Activated T-cell treated with anti-CD3 and anti-CD28 coated beads for 24 hours (primary cell): Measurements from ENCODE around the gene CARD19.

ENCODE experiments used
- DNase-seq: peaks from one replicate; pipeline ENCODE4 v3.0.0-alpha.2; 2020; ENCODE audit warnings: low read depth

Gene CARD19

DNA sequence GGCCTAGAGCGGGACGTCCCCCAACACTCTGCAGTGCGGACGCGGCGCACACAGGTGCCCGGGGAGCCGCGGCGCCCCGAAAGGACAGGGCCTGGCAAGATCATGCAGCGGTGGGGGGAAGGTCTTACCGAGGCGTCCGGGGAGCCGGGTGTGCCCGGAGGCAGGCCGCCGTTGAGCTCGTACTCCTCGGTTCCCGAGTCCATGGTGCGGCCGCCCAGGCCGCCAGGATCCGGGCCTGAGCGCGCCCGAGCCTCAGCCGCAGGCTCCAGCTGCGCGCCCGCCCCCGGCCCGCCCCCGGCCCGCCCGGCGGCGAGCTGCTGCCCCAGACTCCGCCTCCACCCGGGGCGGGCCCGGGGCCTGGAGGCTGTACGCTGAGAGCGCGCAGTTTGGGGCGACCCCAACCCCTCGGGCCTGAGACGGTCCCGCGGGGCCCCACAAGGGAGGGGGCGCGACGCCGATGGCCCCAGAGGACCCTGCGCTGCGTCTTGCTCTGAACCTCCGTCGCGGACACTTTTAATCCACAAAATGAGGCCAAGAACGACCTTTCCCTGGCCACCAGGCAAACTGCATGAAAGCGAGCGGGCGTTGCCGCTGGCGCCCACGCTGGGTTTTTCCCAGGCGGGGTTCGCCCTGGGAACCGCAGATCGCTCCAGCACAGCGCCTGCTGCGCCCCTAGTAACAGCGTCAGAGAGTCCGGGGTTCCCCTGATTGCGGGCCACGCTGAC, 38.2 kb downstream of the CARD19 start, which contains the start of gene NINJ1:
TSS of gene NINJ1 (minus strand) at position 237 of the 725 bp plus-strand sequence. CDS start at position 203, 34 bp downstream.
- DNase-seq: peak; percentile 82

- DNase-seq: no peak
Measured at GRCh38 chr9:93134740-93135444, 38.9 kb downstream of the CARD19 start.

- no peak for DNase-seq
Measured at GRCh38 chr9:93136011-93136440, 40.0 kb downstream of the CARD19 start.

DNA sequence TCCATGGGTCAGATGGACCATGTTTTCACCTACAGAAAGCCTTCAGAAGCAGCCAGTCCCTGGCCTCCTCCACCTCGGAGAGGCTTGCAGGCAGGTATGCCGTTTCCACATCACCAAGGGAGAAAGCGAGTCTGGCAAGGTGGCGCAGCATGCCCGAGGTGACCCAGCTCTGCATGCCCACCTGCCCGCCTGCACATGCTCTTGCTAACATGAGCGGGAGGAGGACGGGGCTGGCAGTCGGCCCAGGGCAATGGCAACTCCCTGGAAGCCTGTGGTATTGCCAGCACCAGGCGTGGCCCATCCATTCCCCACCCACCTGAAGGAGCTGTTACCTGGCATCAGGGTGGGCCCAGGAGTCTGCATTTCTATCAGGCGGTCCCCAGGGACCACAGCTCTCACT, 41.3 kb downstream of the CARD19 start:
- DNase-seq: no peak

GRCh38 chr9:93138171-93138764, 42.3 kb downstream of the CARD19 start:
- no peak for DNase-seq

GRCh38 chr9:93139365-93140182, 43.6 kb downstream of the CARD19 start:
- no peak for DNase-seq

- no peak for DNase-seq
Measured at GRCh38 chr9:93141771-93142483, 45.9 kb downstream of the CARD19 start.

DNA sequence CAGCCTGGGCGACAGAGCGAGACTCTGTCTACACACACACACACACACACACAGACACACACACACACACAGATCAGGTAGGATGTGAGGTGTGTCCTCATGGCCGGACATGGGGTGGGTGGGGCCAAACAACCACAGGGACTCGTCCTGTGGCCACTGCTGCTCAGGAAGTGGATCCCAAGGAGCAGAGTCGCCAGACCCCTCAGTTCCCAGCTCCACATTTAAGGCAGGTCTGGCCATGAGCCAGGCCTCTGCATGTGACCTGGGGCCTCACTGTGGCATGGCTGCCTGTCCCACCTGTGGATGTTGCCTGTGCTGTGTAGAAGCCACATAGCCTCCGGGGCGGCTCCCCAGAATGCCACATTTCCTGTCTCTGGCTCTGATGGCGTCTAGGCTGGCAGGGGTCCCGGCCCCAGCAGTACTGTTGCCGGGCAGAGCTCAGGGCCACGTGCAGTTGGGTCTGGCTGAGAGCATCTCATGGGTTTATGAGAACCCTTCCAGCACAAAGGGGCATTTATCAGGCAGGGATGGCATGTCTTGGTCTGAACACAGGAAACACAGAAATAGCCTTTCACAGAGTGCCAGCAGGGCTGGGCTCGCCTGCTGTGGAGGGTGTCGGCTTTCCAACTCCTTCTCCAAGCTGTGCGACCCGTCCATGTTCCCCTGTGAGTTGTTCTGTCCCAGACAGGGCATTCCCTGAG, 48.0 kb downstream of the CARD19 start:
- DNase-seq: peak; percentile 16

GRCh38 chr9:93146696-93147095, 50.7 kb downstream of the CARD19 start:
- peak; percentile 52 for DNase-seq

DNA sequence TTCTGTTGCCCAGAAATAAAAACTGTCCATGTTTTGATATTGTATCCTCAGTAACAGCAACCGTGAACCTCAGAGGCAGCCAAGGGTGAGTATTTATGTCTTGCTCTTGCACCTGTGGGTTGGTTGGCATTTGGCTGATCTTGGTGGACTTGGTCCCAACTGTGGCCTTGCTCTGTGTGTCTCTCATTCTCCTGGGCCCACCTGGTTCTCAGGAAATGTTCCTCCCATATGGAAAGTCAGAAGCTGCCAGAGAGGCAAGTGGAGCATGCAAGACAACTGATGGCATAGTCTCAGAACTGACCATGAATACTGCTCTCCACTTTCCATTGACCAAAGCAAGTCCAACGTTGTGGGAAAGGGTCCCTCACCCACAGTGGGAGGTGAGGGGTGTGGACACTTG, 51.6 kb downstream of the CARD19 start:
- no peak for DNase-seq

GRCh38 chr9:93148721-93149120, 52.7 kb downstream of the CARD19 start:
- DNase-seq: no peak

DNA sequence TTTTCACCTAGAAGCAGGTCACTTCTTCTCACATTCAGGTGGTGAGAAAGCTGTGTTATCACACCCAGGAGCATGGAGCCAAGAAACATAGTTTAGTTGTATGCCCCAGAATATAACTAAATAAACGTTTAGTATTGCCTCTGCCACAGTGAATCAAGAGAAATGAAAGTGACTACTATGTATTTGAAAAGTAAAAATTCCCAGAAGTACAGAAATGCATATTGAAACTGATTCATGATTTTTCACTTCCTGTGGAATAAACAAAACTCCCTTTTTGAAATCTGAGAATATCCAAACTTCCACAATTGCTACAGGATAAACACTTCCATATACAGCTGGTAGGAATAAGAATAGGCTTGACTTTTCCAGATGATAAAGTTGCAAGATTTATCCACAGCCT, 53.3 kb downstream of the CARD19 start:
- DNase-seq: no peak

- no peak for DNase-seq
Measured at GRCh38 chr9:93151097-93151784, 55.2 kb downstream of the CARD19 start.

GRCh38 chr9:93154293-93154903, 58.4 kb downstream of the CARD19 start:
- peak; percentile 28 for DNase-seq

DNA sequence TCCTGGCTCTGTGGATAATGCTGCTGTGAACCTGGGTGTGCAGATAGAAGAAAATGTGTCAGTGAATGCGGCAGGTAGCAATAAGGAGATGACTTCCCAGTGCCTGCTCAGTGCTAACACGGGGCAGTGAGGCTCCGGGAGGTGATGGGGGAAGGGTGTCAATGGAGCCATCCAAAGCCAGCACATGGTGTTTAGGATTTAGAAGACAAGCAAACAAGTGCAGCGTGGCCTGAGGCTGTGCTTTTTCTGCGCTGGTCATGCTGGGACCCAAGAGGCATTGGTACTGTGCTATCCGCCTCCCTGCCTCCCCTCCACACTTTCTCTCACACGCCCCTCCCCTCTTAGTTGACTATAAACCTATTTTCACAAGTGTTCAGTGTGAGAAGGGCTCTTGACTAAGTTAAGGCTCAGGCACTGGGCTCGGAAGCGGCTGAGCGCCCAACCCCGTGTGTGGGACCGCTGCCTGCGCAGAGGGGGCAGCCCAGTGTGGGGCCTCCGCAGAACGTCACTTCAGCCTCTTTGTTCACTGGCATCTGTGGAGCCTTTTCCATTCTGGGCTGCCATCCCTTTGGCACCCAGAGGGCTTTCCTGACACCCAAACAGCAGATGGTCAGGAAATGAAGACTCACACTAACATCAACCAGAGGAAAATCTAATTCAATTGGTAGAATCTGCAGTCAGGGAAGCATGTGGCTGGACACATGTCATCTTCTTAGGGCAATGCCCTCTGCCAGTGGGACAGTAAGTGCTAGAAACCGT, 59.9 kb downstream of the CARD19 start:
- no peak for DNase-seq

DNA sequence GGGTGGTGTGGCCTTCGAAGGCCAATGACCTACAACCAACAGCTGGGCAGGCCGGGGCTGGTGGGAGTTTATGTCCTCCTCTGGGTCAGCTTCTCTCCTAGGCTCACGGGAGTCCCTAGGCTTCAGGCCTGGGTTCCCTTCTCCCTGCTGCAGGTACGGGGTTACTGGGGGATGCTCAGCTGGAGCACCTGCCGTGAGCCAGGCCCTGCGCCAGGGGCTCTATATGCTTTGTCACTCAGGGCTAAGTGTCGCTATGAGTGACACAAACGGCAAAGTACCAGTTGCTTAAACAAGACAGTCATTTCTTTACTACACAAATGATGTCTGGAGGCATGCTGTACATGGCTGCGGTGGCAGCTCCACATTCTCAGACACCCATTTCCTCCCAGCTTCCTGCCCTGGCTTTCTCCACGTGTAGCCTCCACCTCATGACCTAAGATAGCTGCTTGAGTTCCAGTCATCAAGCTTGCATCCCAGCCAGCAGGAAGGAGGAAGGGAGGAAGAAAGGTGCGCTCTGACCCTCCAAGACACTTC, 60.5 kb downstream of the CARD19 start:
- peak; percentile 7 for DNase-seq

DNA sequence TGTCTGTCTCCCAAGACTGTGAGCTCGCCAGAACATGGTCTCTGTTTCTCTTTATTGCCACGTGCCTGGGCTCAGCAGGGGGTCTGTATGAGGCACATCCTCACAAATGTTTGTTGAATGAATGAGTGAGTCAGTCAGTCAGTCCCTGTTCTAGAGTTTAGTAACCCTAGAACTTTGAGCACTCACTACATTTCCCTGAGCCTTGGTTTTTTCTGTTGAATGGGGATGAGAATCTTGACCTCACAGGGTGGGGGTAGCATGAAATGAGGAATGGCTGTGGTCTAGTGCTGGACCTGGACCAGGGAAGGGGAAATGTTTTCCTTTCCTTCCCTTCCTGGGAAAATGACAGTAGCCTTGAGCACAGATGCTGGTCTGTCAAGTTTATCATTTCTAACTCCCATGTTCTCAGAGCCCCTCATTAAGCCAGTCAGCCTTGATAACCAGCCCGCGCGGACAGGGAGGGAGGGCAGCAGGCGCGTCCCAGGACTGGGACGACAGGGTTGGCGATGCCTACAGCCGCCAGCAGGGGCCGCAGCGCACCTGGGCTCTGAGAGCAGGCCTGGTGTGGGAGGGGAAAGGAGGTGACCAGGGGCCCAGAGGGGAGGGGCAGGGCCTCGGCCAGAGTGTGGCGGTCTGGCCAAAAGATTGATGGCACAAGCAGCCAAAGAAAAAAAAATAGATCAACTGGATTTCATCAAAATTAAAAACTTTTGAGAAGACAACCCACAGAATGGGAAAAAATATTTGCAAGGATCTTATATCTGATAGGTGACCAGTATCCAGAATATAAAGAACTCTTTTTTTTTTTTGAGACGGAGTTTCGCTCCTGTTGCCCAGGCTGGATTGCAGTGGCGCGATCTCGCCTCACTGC, 63.8 kb downstream of the CARD19 start:
- DNase-seq: peak; percentile 61
